ENCODE measurements around the gene FMN2.

Gene FMN2

GRCh38 chr1:240350910-240351331 lies 259.2 kb downstream of the FMN2 start:
- TF ChIP-seq ZNF565 (CRISPR knock-in tag; conservative IDR thresholded peaks at IDR 0.05; ENCODE audit: low read depth) (no peak), TOX (CRISPR knock-in tag; IDR thresholded peaks at IDR 0.05; ENCODE audit: borderline replicate concordance) (peak; percentile 34; the same call in 1 of the 2 replicates)
- TF ChIP-seq, protein P1, sequence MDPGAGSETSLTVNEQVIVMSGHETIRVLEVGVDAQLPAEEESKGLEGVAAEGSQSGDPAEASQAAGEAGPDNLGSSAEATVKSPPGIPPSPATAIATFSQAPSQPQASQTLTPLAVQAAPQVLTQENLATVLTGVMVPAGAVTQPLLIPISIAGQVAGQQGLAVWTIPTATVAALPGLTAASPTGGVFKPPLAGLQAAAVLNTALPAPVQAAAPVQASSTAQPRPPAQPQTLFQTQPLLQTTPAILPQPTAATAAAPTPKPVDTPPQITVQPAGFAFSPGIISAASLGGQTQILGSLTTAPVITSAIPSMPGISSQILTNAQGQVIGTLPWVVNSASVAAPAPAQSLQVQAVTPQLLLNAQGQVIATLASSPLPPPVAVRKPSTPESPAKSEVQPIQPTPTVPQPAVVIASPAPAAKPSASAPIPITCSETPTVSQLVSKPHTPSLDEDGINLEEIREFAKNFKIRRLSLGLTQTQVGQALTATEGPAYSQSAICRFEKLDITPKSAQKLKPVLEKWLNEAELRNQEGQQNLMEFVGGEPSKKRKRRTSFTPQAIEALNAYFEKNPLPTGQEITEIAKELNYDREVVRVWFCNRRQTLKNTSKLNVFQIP (CRISPR knock-in tag; IDR thresholded peaks at IDR 0.05; ENCODE audit: borderline replicate concordance, low read depth): peak; percentile 59; the same call in 1 of the 2 replicates
- ATAC-seq: peak; percentile 85

DNA sequence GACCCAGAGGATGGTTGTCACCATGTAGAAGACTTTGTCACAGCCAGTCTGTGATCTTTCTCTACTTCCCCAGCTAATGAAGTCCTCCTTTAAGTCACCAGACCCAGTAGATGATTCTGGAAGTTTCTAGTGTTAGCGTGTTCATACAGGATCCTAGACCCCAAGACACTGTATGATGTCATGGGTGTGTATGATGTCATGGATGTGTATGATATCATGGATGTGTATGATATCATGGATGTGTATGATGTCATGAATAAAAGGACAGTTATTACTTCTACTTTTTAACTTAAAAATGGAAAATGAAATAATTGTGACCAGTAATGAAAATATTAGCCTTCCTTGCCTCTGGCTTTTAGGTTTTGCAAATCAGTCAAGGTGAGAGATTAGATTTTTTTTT lies 260.0 kb downstream of the FMN2 start:
- TF ChIP-seq ESRRG (CRISPR knock-in tag; IDR thresholded peaks at IDR 0.05) (no peak), ZFP30 (CRISPR knock-in tag; IDR thresholded peaks at IDR 0.05) (no peak), OSR1 (CRISPR knock-in tag; IDR thresholded peaks at IDR 0.05) (no peak), ZFP3 (CRISPR knock-in tag; IDR thresholded peaks at IDR 0.05) (no peak), CSRNP3 (CRISPR knock-in tag; IDR thresholded peaks at IDR 0.05) (no peak), RARB (CRISPR knock-in tag; IDR thresholded peaks at IDR 0.05) (no peak), ZC3H10 (CRISPR knock-in tag; IDR thresholded peaks at IDR 0.05) (no peak), CSDC2 (CRISPR knock-in tag; IDR thresholded peaks at IDR 0.05) (no peak), TOX (CRISPR knock-in tag; IDR thresholded peaks at IDR 0.05; ENCODE audit: borderline replicate concordance) (no peak), SNAI2 (CRISPR knock-in tag; IDR thresholded peaks at IDR 0.05) (no peak), ZNF8 (CRISPR knock-in tag; IDR thresholded peaks at IDR 0.05) (no peak), ZNF565 (CRISPR knock-in tag; conservative IDR thresholded peaks at IDR 0.05; ENCODE audit: low read depth) (no peak), TSHZ2 (CRISPR knock-in tag; IDR thresholded peaks at IDR 0.05) (no peak), ZNF70 (CRISPR knock-in tag; IDR thresholded peaks at IDR 0.05) (no peak), ARNTL (CRISPR knock-in tag; IDR thresholded peaks at IDR 0.05; ENCODE audit: borderline replicate concordance, low read depth) (no peak), CREB5 (CRISPR knock-in tag; IDR thresholded peaks at IDR 0.05; ENCODE audit: low read depth) (no peak), ISL1 (CRISPR knock-in tag; IDR thresholded peaks at IDR 0.05) (no peak), BACH2 (CRISPR knock-in tag; IDR thresholded peaks at IDR 0.05; ENCODE audit: borderline replicate concordance) (no peak)
- TF ChIP-seq, protein P1 (CRISPR knock-in tag; IDR thresholded peaks at IDR 0.05; ENCODE audit: borderline replicate concordance, low read depth): no peak
- no peak for ATAC-seq

DNA sequence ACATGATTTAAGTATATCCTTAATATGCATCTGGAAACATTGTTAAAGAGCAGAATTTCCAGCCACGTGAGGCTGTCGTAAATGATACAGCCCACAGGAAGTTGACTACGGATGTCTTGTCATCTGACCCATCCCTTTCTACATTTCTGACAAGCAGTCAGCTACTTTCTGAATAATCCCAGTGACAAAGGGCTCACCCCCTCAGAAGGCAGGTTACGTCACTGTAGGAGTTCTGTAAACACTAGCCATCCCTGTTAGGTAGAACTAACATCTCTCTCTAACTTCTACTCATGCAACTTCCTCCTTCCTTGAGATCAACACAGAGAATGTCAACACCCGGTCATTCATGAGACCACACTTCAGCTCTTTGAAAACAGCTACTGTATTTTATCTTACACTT lies 261.1 kb downstream of the FMN2 start:
- ATAC-seq: no peak
- TF ChIP-seq PPARA (CRISPR knock-in tag; IDR thresholded peaks at IDR 0.05; ENCODE audit: borderline replicate concordance) (no peak), ESRRG (CRISPR knock-in tag; IDR thresholded peaks at IDR 0.05) (no peak), OSR1 (CRISPR knock-in tag; IDR thresholded peaks at IDR 0.05) (no peak), ZNF8 (CRISPR knock-in tag; IDR thresholded peaks at IDR 0.05) (no peak), BACH2 (CRISPR knock-in tag; IDR thresholded peaks at IDR 0.05; ENCODE audit: borderline replicate concordance) (no peak), RARB (CRISPR knock-in tag; IDR thresholded peaks at IDR 0.05) (no peak), TCF4 (CRISPR knock-in tag; IDR thresholded peaks at IDR 0.05; ENCODE audit: borderline replicate concordance) (no peak), ZNF565 (CRISPR knock-in tag; conservative IDR thresholded peaks at IDR 0.05; ENCODE audit: low read depth) (no peak), SNAI2 (CRISPR knock-in tag; IDR thresholded peaks at IDR 0.05) (no peak), ISL1 (CRISPR knock-in tag; IDR thresholded peaks at IDR 0.05) (no peak), ARNTL (CRISPR knock-in tag; IDR thresholded peaks at IDR 0.05; ENCODE audit: borderline replicate concordance, low read depth) (no peak), ZFP30 (CRISPR knock-in tag; IDR thresholded peaks at IDR 0.05) (no peak), CSRNP3 (CRISPR knock-in tag; IDR thresholded peaks at IDR 0.05) (no peak), CREB5 (CRISPR knock-in tag; IDR thresholded peaks at IDR 0.05; ENCODE audit: low read depth) (no peak), TSHZ2 (CRISPR knock-in tag; IDR thresholded peaks at IDR 0.05) (no peak)
